HG03565 (cell line): ENCODE data around the gene SNAI3.
A peak's percentile ranks its signal among the peaks of the same experiment; 100 is the strongest.

Experiments used
- ATAC-seq: cut with Tn5 transposase; IDR thresholded peaks from one replicate; pipeline ENCODE4 v1.9.1; 2021; ENCODE audit warnings: mild to moderate bottlenecking, moderate library complexity; ENCODE audit not compliant: unreplicated experiment

Gene SNAI3

GRCh38 chr16:88705801-88706228, 19.5 kb upstream of the SNAI3 start:
- peak; percentile 16 for ATAC-seq

- ATAC-seq = no peak
Measured at GRCh38 chr16:88705076-88705684, 18.9 kb upstream of the SNAI3 start.

- no peak for ATAC-seq
Measured at GRCh38 chr16:88703486-88704309, 17.4 kb upstream of the SNAI3 start.

- ATAC-seq = no peak
Measured at GRCh38 chr16:88702371-88703210, 16.3 kb upstream of the SNAI3 start.

- no peak for ATAC-seq
Measured at GRCh38 chr16:88701581-88702370, 15.5 kb upstream of the SNAI3 start.

GRCh38 chr16:88700636-88701482, 14.6 kb upstream of the SNAI3 start:
- ATAC-seq = peak; percentile 33

GRCh38 chr16:88700322-88700635, 14.0 kb upstream of the SNAI3 start:
- ATAC-seq = no peak

- no peak for ATAC-seq
Measured at GRCh38 chr16:88699180-88699579, 12.9 kb upstream of the SNAI3 start.

- ATAC-seq = no peak
Measured at GRCh38 chr16:88698646-88699045, 12.3 kb upstream of the SNAI3 start.

- ATAC-seq = no peak
Measured at GRCh38 chr16:88697831-88698615, 11.7 kb upstream of the SNAI3 start.

- ATAC-seq = no peak
Measured at GRCh38 chr16:88697116-88697830, 11.0 kb upstream of the SNAI3 start.

GRCh38 chr16:88696441-88696840, 10.1 kb upstream of the SNAI3 start:
- ATAC-seq = no peak

- no peak for ATAC-seq
Measured at GRCh38 chr16:88695753-88696152, 9.4 kb upstream of the SNAI3 start.

- no peak for ATAC-seq
Measured at GRCh38 chr16:88695218-88695617, 8.9 kb upstream of the SNAI3 start.

GRCh38 chr16:88694221-88695087, 8.1 kb upstream of the SNAI3 start:
- no peak for ATAC-seq

- no peak for ATAC-seq
Measured at GRCh38 chr16:88693420-88694177, 7.3 kb upstream of the SNAI3 start.

GRCh38 chr16:88692861-88693260, 6.6 kb upstream of the SNAI3 start:
- no peak for ATAC-seq
